ENCODE results near the gene CRTC3. TPM values are rescaled to one million over a fixed set of nuclear protein-coding genes. Genes with fewer than 3 reads are reported as not detected.

CRTC3 gene
- total RNA-seq, 1 donor from 2014 or later, result 14.1 TPM

- H3K36me3 ChIP-seq (ENCODE audit: control insufficient read depth, insufficient read depth, low read length), result peaks cover 1% of the 10 kb centered on the region
- no peak for DNase-seq (ENCODE audit: low read depth)
- TF ChIP-seq CTCF (IDR thresholded peaks at IDR 0.05; ENCODE audit: insufficient read depth, low read length, poor library complexity, severe bottlenecking), result no peak
These were observed 88.0 kb downstream of the CRTC3 start for GRCh38 chr15:90617668-90618097.

DNA sequence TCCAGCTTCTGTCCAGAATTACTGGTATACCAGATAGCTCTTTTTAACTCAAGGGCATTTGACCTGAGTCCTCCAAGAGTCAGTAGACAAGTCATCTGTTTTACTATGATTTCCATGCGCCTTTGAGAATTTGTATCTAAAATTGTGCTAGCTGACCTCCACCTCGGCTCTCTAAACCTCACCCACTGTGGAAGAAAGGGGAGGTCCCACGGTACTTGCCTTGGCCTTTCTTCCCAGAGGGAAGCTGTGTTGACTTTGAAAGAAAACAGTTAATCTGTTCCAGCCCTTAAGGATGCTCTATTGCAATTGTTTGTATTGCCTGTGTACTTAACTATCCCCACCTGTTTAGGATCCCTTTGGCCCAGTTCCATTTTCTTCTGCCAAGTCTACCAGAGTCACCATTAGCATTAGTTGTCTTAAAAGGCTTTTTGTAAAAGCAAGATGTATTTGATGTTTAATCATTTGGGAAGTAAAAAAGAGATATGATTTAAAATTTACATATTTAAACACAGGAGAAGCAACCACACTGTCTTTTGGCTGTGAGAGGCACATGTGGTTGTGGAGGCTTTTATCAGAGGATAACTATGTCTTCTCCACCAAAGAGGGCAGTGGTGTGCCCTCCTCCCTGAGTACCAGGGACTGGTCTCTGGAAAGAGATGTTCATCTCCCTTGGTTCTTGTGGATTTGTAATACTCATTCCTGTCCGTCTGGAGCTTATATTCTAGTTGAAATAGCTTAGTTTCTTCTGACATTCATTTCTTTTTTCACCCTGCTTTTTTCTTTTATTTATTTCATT is 88.8 kb downstream of the CRTC3 start:
- DNase-seq (ENCODE audit: low read depth), result no peak
- no peak for TF ChIP-seq CTCF (IDR thresholded peaks at IDR 0.05; ENCODE audit: insufficient read depth, low read length, poor library complexity, severe bottlenecking)
- no peak overlapping the region for H3K4me3 ChIP-seq (ENCODE audit: low read depth, low read length)
- peaks cover 1% of the 10 kb centered on the region for H3K36me3 ChIP-seq (ENCODE audit: control insufficient read depth, insufficient read depth, low read length)
- H3K27me3 ChIP-seq (ENCODE audit: control insufficient read depth, insufficient read depth, low read length), result no peaks in the 10 kb centered on the region

More at GRCh38 chr15:90617668-90618097, 88.0 kb downstream of the CRTC3 start:
- no peaks in the 10 kb centered on the region for H3K27me3 ChIP-seq (ENCODE audit: control insufficient read depth, insufficient read depth, low read length)
- no peak overlapping the region for H3K4me3 ChIP-seq (ENCODE audit: low read depth, low read length)

DNA sequence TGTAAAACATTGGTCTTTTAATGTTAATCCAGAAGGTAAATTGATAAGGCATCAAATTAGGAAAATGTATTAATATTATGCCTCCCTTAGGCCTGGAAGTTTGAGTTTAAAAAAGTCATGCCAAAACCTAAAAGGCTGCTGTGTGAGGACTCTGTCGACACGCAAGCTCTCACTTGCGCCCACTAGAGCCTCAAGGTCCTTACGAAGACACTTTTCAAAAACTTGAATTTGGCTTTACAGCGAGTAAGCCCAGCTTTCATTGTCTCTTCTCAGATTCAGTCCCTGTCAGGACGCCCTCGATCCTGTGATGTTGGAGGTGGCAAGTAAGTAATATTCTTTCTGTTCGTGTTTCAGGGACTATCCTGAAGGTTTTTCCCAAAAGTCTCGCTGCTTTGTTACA is 89.7 kb downstream of the CRTC3 start:
- H3K4me3 ChIP-seq (ENCODE audit: low read depth, low read length), result no peak overlapping the region

GRCh38 chr15:90619939-90620338 is 90.2 kb downstream of the CRTC3 start:
- no peak for DNase-seq (ENCODE audit: low read depth)
- Histone ChIP-seq H3K4me3 (ENCODE audit: low read depth, low read length) (no peak overlapping the region), H3K36me3 (ENCODE audit: control insufficient read depth, insufficient read depth, low read length) (peaks cover 1% of the 10 kb centered on the region), H3K27me3 (ENCODE audit: control insufficient read depth, insufficient read depth, low read length) (no peaks in the 10 kb centered on the region)
- TF ChIP-seq CTCF (IDR thresholded peaks at IDR 0.05; ENCODE audit: insufficient read depth, low read length, poor library complexity, severe bottlenecking), result no peak

More for the DNA sequence above, 89.7 kb downstream of the CRTC3 start:
- DNase-seq (ENCODE audit: low read depth), result no peak
- Histone ChIP-seq H3K36me3 (ENCODE audit: control insufficient read depth, insufficient read depth, low read length) (peaks cover 1% of the 10 kb centered on the region), H3K27me3 (ENCODE audit: control insufficient read depth, insufficient read depth, low read length) (no peaks in the 10 kb centered on the region)
- no peak for TF ChIP-seq CTCF (IDR thresholded peaks at IDR 0.05; ENCODE audit: insufficient read depth, low read length, poor library complexity, severe bottlenecking)

GRCh38 chr15:90620379-90621067 is 90.8 kb downstream of the CRTC3 start:
- H3K27me3 ChIP-seq (ENCODE audit: control insufficient read depth, insufficient read depth, low read length), result no peaks in the 10 kb centered on the region
- H3K4me3 ChIP-seq (ENCODE audit: low read depth, low read length), result no peak overlapping the region
- TF ChIP-seq CTCF (IDR thresholded peaks at IDR 0.05; ENCODE audit: insufficient read depth, low read length, poor library complexity, severe bottlenecking), result no peak
- no peak for DNase-seq (ENCODE audit: low read depth)
- peaks cover 1% of the 10 kb centered on the region for H3K36me3 ChIP-seq (ENCODE audit: control insufficient read depth, insufficient read depth, low read length)

Data from kidney epithelial cell (primary cell).